NCI-H2227 treated with DMSO at 0.1 percent for 48 hours (cell line): ENCODE data around the gene TMPRSS4.
A peak's percentile ranks its signal among the peaks of the same experiment; 100 is the strongest.
"Not testable (repeated sequence)": the region's sequence is repeated elsewhere in the genome, so short reads cannot be mapped to it uniquely, and the experiment has no call there.

ENCODE experiments used
- DNase-seq: peaks from one replicate; lab custom pipeline; 2025; lab: John Stamatoyannopoulos, UW

Gene TMPRSS4

GRCh38 chr11:118056806-118057205 is 20.1 kb upstream of the TMPRSS4 start:
- no peak for DNase-seq

- no peak for DNase-seq
These were observed 19.4 kb upstream of the TMPRSS4 start for GRCh38 chr11:118057251-118058145.

- no peak for DNase-seq
These were observed 18.3 kb upstream of the TMPRSS4 start for GRCh38 chr11:118058311-118059245.

GRCh38 chr11:118059246-118059940 is 17.5 kb upstream of the TMPRSS4 start:
- no peak for DNase-seq

- no peak for DNase-seq
These were observed 16.7 kb upstream of the TMPRSS4 start for GRCh38 chr11:118060081-118060661.

GRCh38 chr11:118060869-118061268 is 16.0 kb upstream of the TMPRSS4 start:
- no peak for DNase-seq

- no peak for DNase-seq
These were observed 15.2 kb upstream of the TMPRSS4 start for GRCh38 chr11:118061586-118062125.

- not testable (repeated sequence) for DNase-seq
These were observed 14.7 kb upstream of the TMPRSS4 start for GRCh38 chr11:118062181-118062580.

GRCh38 chr11:118062631-118063030 is 14.2 kb upstream of the TMPRSS4 start:
- DNase-seq = not testable (repeated sequence)

GRCh38 chr11:118064956-118065355 is 11.9 kb upstream of the TMPRSS4 start:
- no peak for DNase-seq

- no peak for DNase-seq
These were observed 11.5 kb upstream of the TMPRSS4 start for GRCh38 chr11:118065384-118065783.

- DNase-seq = no peak
These were observed 9.9 kb upstream of the TMPRSS4 start for GRCh38 chr11:118067006-118067405.

- DNase-seq = no peak
These were observed 8.5 kb upstream of the TMPRSS4 start for GRCh38 chr11:118068206-118068944.

- no peak for DNase-seq
These were observed 7.8 kb upstream of the TMPRSS4 start for GRCh38 chr11:118068945-118069612.

- DNase-seq = no peak
These were observed 5.4 kb upstream of the TMPRSS4 start for GRCh38 chr11:118071416-118072030.

- no peak for DNase-seq
These were observed 3.3 kb upstream of the TMPRSS4 start for GRCh38 chr11:118073554-118073953.

- DNase-seq = no peak
These were observed 2.7 kb upstream of the TMPRSS4 start for GRCh38 chr11:118074091-118074685.

- no peak for DNase-seq
These were observed 2.1 kb upstream of the TMPRSS4 start for GRCh38 chr11:118074785-118075184.

- peak; percentile 32 for DNase-seq
These were observed 2.1 kb downstream of the TMPRSS4 start for GRCh38 chr11:118078911-118079411.
